Activated CD4-positive, alpha-beta T cell treated with anti-CD3 and anti-CD28 coated beads, Interleukin-2, amount 10 ng/mL, durations not matched to agents 24 days and 14 days (primary cell): ENCODE results near the gene KLLN. TPM values are rescaled to one million over a fixed set of nuclear protein-coding genes. Genes with fewer than 3 reads are reported as not detected.
A peak's percentile ranks its signal among the peaks of the same experiment; 100 is the strongest.
"Not testable (repeated sequence)": the region's sequence is repeated elsewhere in the genome, so short reads cannot be mapped to it uniquely, and the experiment has no call there.

Source experiments
- DNase-seq: peaks from one replicate; pipeline ENCODE4 v3.0.0; 2022
- H3K27ac Mint-ChIP-seq: one replicate; pipeline ENCODE4 v1.8.0; 2022; ENCODE audit warnings: mild to moderate bottlenecking, mixed read lengths
- H3K27me3 Mint-ChIP-seq: one replicate; pipeline ENCODE4 v1.8.0; 2022; ENCODE audit warnings: mixed read lengths
- H3K36me3 Mint-ChIP-seq: one replicate; pipeline ENCODE4 v1.8.0; 2022; ENCODE audit warnings: low read depth, mild to moderate bottlenecking, mixed read lengths
- H3K4me1 Mint-ChIP-seq: one replicate; pipeline ENCODE4 v1.8.0; 2021; ENCODE audit warnings: mixed read lengths
- H3K4me3 Mint-ChIP-seq: one replicate; pipeline ENCODE4 v1.8.0; 2022; ENCODE audit warnings: mild to moderate bottlenecking, moderate library complexity, mixed read lengths
- H3K9me3 Mint-ChIP-seq: one replicate; pipeline ENCODE4 v1.8.0; 2021; ENCODE audit warnings: mixed read lengths
- intact Hi-C: fragments of 100-400 bp; cut with micrococcal nuclease; formaldehyde crosslinking; loops from one replicate; pipeline ENCODE4 v1.15.1; 2023
- total RNA-seq: library from RNA; stranded (reverse); gene quantifications from 2 replicates; pipeline ENCODE4 v1.2.3, GENCODE V29; 2022

The KLLN gene
- total RNA-seq = 0.54 and 1.0 TPM in 2 replicates

GRCh38 chr10:87863053-87863943, at the start of gene KLLN, which contains the start of gene PTEN:
Gene KLLN (minus strand): TSS chr10:87863533. CDS start chr10:87862487, 1,046 bp downstream.
Gene PTEN (plus strand): TSS chr10:87863625. CDS start chr10:87864470, 845 bp downstream.
- Mint-ChIP-seq H3K9me3 (no peaks in the 10 kb centered on the region), H3K27me3 (no peaks in the 10 kb centered on the region), H3K27ac (peak within 1 kb of the TSS; percentile 91)

GRCh38 chr10:87903396-87903795, 40.1 kb upstream of the KLLN start:
- H3K4me3 Mint-ChIP-seq, H3K27ac Mint-ChIP-seq, H3K27me3 Mint-ChIP-seq, DNase-seq, intact Hi-C loops: not testable (repeated sequence)
- H3K4me1 Mint-ChIP-seq = peaks cover 20% of the 10 kb centered on the region
- H3K9me3 Mint-ChIP-seq = peaks cover 14% of the 10 kb centered on the region
- peaks cover 83% of the 10 kb centered on the region for H3K36me3 Mint-ChIP-seq

More at GRCh38 chr10:87863053-87863943, at the start of gene KLLN, which contains the start of gene PTEN:
- Mint-ChIP-seq H3K4me3 (peak within 1 kb of the TSS; percentile 92), H3K4me1 (peaks cover 44% of the 10 kb centered on the region), H3K36me3 (peaks cover 17% of the 10 kb centered on the region)
- DNase-seq = peak; percentile 95
- intact Hi-C loops = no loop called here

GRCh38 chr10:87897957-87898356, 34.6 kb upstream of the KLLN start:
- H3K27me3 Mint-ChIP-seq, DNase-seq, H3K4me3 Mint-ChIP-seq, intact Hi-C loops, H3K27ac Mint-ChIP-seq: not testable (repeated sequence)
- H3K36me3 Mint-ChIP-seq = peaks cover 73% of the 10 kb centered on the region
- peaks cover 17% of the 10 kb centered on the region for H3K4me1 Mint-ChIP-seq
- peaks cover 14% of the 10 kb centered on the region for H3K9me3 Mint-ChIP-seq

GRCh38 chr10:87896216-87896615, 32.9 kb upstream of the KLLN start:
- no peak overlapping the region for H3K4me3 Mint-ChIP-seq
- intact Hi-C loops = no loop called here
- no peak for DNase-seq
- no peaks in the 10 kb centered on the region for H3K27me3 Mint-ChIP-seq
- H3K9me3 Mint-ChIP-seq = peaks cover 10% of the 10 kb centered on the region
- H3K4me1 Mint-ChIP-seq = peaks cover 11% of the 10 kb centered on the region
- no peak overlapping the region for H3K27ac Mint-ChIP-seq
- peaks cover 64% of the 10 kb centered on the region for H3K36me3 Mint-ChIP-seq

- no peaks in the 10 kb centered on the region for H3K27me3 Mint-ChIP-seq
- H3K4me3 Mint-ChIP-seq = no peak overlapping the region
- DNase-seq = no peak
- H3K4me1 Mint-ChIP-seq = peaks cover 4% of the 10 kb centered on the region
- peaks cover 56% of the 10 kb centered on the region for H3K36me3 Mint-ChIP-seq
- peaks cover 3% of the 10 kb centered on the region for H3K9me3 Mint-ChIP-seq
- H3K27ac Mint-ChIP-seq = no peak overlapping the region
- intact Hi-C loops = no loop called here
These were observed 32.1 kb upstream of the KLLN start for GRCh38 chr10:87895430-87895829.

- intact Hi-C loops = no loop called here
- H3K9me3 Mint-ChIP-seq = peaks cover 9% of the 10 kb centered on the region
- DNase-seq = no peak
- no peaks in the 10 kb centered on the region for H3K4me1 Mint-ChIP-seq
- no peak overlapping the region for H3K4me3 Mint-ChIP-seq
- no peaks in the 10 kb centered on the region for H3K27me3 Mint-ChIP-seq
- H3K27ac Mint-ChIP-seq = no peak overlapping the region
- peaks cover 52% of the 10 kb centered on the region for H3K36me3 Mint-ChIP-seq
These were observed 24.4 kb upstream of the KLLN start for GRCh38 chr10:87887548-87888289.

- Mint-ChIP-seq H3K4me1 (peaks cover 2% of the 10 kb centered on the region), H3K36me3 (peaks cover 50% of the 10 kb centered on the region), H3K4me3 (no peak overlapping the region), H3K27me3 (no peaks in the 10 kb centered on the region), H3K9me3 (peaks cover 9% of the 10 kb centered on the region), H3K27ac (no peak overlapping the region)
- no peak for DNase-seq
- intact Hi-C loops = no loop called here
These were observed 23.8 kb upstream of the KLLN start for GRCh38 chr10:87887146-87887545.

GRCh38 chr10:87886635-87887034, 23.3 kb upstream of the KLLN start:
- intact Hi-C loops = no loop called here
- H3K4me1 Mint-ChIP-seq = peaks cover 7% of the 10 kb centered on the region
- H3K4me3 Mint-ChIP-seq = no peak overlapping the region
- peaks cover 14% of the 10 kb centered on the region for H3K9me3 Mint-ChIP-seq
- peaks cover 54% of the 10 kb centered on the region for H3K36me3 Mint-ChIP-seq
- DNase-seq = no peak
- no peaks in the 10 kb centered on the region for H3K27me3 Mint-ChIP-seq
- no peak overlapping the region for H3K27ac Mint-ChIP-seq

- H3K4me3 Mint-ChIP-seq = no peak overlapping the region
These were observed 19.4 kb upstream of the KLLN start for GRCh38 chr10:87882555-87883294.

GRCh38 chr10:87881373-87882059, 18.2 kb upstream of the KLLN start:
- H3K9me3 Mint-ChIP-seq = not testable (repeated sequence)
- peaks cover 61% of the 10 kb centered on the region for H3K36me3 Mint-ChIP-seq

More at GRCh38 chr10:87882555-87883294, 19.4 kb upstream of the KLLN start:
- Mint-ChIP-seq H3K4me1 (peaks cover 11% of the 10 kb centered on the region), H3K27me3 (no peaks in the 10 kb centered on the region), H3K9me3 (peaks cover 14% of the 10 kb centered on the region), H3K36me3 (peaks cover 72% of the 10 kb centered on the region), H3K27ac (no peak overlapping the region)
- intact Hi-C loops = no loop called here
- no peak for DNase-seq

GRCh38 chr10:87880336-87880735, 17.0 kb upstream of the KLLN start:
- Mint-ChIP-seq H3K4me1 (peaks cover 13% of the 10 kb centered on the region), H3K4me3 (no peak overlapping the region)

More at GRCh38 chr10:87881373-87882059, 18.2 kb upstream of the KLLN start:
- H3K27ac Mint-ChIP-seq, DNase-seq, H3K4me3 Mint-ChIP-seq, intact Hi-C loops, H3K27me3 Mint-ChIP-seq: not testable (repeated sequence)
- peaks cover 11% of the 10 kb centered on the region for H3K4me1 Mint-ChIP-seq

GRCh38 chr10:87878664-87879459, 15.5 kb upstream of the KLLN start:
- Mint-ChIP-seq H3K27ac (no peak overlapping the region), H3K4me1 (peaks cover 16% of the 10 kb centered on the region)

More at GRCh38 chr10:87880336-87880735, 17.0 kb upstream of the KLLN start:
- peaks cover 52% of the 10 kb centered on the region for H3K36me3 Mint-ChIP-seq
- no peak for DNase-seq
- peaks cover 5% of the 10 kb centered on the region for H3K9me3 Mint-ChIP-seq
- H3K27me3 Mint-ChIP-seq = no peaks in the 10 kb centered on the region
- H3K27ac Mint-ChIP-seq = no peak overlapping the region
- intact Hi-C loops = no loop called here

More at GRCh38 chr10:87878664-87879459, 15.5 kb upstream of the KLLN start:
- intact Hi-C loops = no loop called here
- H3K27me3 Mint-ChIP-seq = no peaks in the 10 kb centered on the region
- H3K4me3 Mint-ChIP-seq = no peak overlapping the region
- no peak for DNase-seq
- peaks cover 49% of the 10 kb centered on the region for H3K36me3 Mint-ChIP-seq
- peaks cover 5% of the 10 kb centered on the region for H3K9me3 Mint-ChIP-seq
